CD14-positive monocyte (primary cell): ENCODE measurements around the gene VSTM4. TPM values are rescaled to one million over a fixed set of nuclear protein-coding genes. Genes with fewer than 3 reads are reported as not detected.

Source experiments
- DNase-seq, 3 donors: peaks; one replicate each; pipeline ENCODE4 v3.0.0-alpha.2; 2011 to 2022
- H2AFZ ChIP-seq: 2 replicates; pipeline ENCODE4 v1.6.0; 2012; ENCODE audit warnings: mild to moderate bottlenecking, low read depth, low read length, inconsistent platforms; ENCODE audit not compliant: insufficient read depth, poor library complexity, severe bottlenecking
- H3K27ac ChIP-seq, 2 donors: 1 replicate in 1 of 2; 2 replicates in 1 of 2; pipeline ENCODE4 v1.5.1; 2012 to 2013; ENCODE audit warnings: low read length in 2 of 2, control low read depth in 1 of 2, inconsistent platforms in 1 of 2, low read depth in 1 of 2, mild to moderate bottlenecking in 1 of 2
- H3K27me3 ChIP-seq, 2 donors: one replicate each; pipeline versions ENCODE4 v1.6.0 to v1.6.1; 2011 to 2013; ENCODE audit warnings: low read length in 2 of 2; ENCODE audit not compliant: control insufficient read depth in 2 of 2, insufficient read depth in 2 of 2
- H3K36me3 ChIP-seq, 2 donors: replicated peaks in 1 of 2; 1 replicate in 1 of 2; 2 replicates in 1 of 2; pipeline versions ENCODE4 v1.5.1 to v1.6.1; 2012 to 2013; ENCODE audit warnings: low read length in 2 of 2, control low read depth in 1 of 2, inconsistent platforms in 1 of 2, mild to moderate bottlenecking in 1 of 2; ENCODE audit not compliant: insufficient read depth in 2 of 2, control insufficient read depth in 1 of 2
- H3K4me1 ChIP-seq, 2 donors: 1 replicate in 1 of 2; 2 replicates in 1 of 2; pipeline versions ENCODE4 v1.5.1 to v1.6.1; 2012 to 2013; ENCODE audit warnings: low read length in 2 of 2, control low read depth in 1 of 2, inconsistent platforms in 1 of 2, mild to moderate bottlenecking in 1 of 2, moderate library complexity in 1 of 2; ENCODE audit not compliant: insufficient read depth in 2 of 2, control insufficient read depth in 1 of 2
- H3K4me2 ChIP-seq: replicated peaks from 2 replicates; pipeline ENCODE3; 2012; ENCODE audit warnings: low read length, moderate library complexity, mild to moderate bottlenecking; ENCODE audit not compliant: poor library complexity, severe bottlenecking; ENCODE audit errors: extremely low read depth
- H3K4me3 ChIP-seq, 3 experiments: fragments of 200-600 bp in 1 of 3; sonication (generic) in 1 of 3; replicated peaks in 1 of 3; 1 replicate in 2 of 3; 2 replicates in 1 of 3; pipeline ENCODE4 v1.5.1; 2011 to 2013; ENCODE audit warnings: low read length in 3 of 3, mild to moderate bottlenecking in 3 of 3, control low read depth in 2 of 3, low read depth in 2 of 3, inconsistent platforms in 1 of 3, moderate library complexity in 1 of 3
- H3K79me2 ChIP-seq: 2 replicates; pipeline ENCODE4 v1.6.0; 2012; ENCODE audit warnings: mild to moderate bottlenecking, control low read depth, inconsistent platforms, low read length, moderate library complexity; ENCODE audit not compliant: insufficient read depth
- H3K9ac ChIP-seq: 2 replicates; pipeline ENCODE4 v1.6.0; 2017; ENCODE audit warnings: low read length, mild to moderate bottlenecking; ENCODE audit not compliant: insufficient read depth, poor library complexity, severe bottlenecking
- H3K9me3 ChIP-seq, 2 donors: replicated peaks in 1 of 2; 1 replicate in 1 of 2; 2 replicates in 1 of 2; pipeline versions ENCODE4 v1.5.1 to v1.6.1; 2012 to 2013; ENCODE audit warnings: low read length in 2 of 2, control low read depth in 1 of 2; ENCODE audit not compliant: control insufficient read depth in 1 of 2, insufficient read depth in 1 of 2
- H4K20me1 ChIP-seq: 2 replicates; pipeline ENCODE4 v1.6.0; 2012; ENCODE audit warnings: mild to moderate bottlenecking, low read length, control low read depth, moderate library complexity; ENCODE audit not compliant: insufficient read depth
- H3K27ac Mint-ChIP-seq, 7 donors: one replicate each; pipeline ENCODE4 v1.8.0; 2020; ENCODE audit warnings: mild to moderate bottlenecking in 7 of 7, mixed read lengths in 7 of 7, moderate library complexity in 6 of 7, inconsistent platforms in 2 of 7
- H3K27me3 Mint-ChIP-seq, 3 donors: one replicate each; pipeline ENCODE4 v1.8.0; 2021 to 2022; ENCODE audit warnings: low read depth in 3 of 3, mild to moderate bottlenecking in 3 of 3, mixed read lengths in 3 of 3, moderate library complexity in 3 of 3, inconsistent platforms in 1 of 3
- H3K36me3 Mint-ChIP-seq, 2 donors: one replicate each; pipeline ENCODE4 v1.8.0; 2020; ENCODE audit warnings: mixed read lengths in 2 of 2, inconsistent platforms in 1 of 2, mild to moderate bottlenecking in 1 of 2
- H3K4me1 Mint-ChIP-seq: one replicate; pipeline ENCODE4 v1.8.0; 2020; ENCODE audit warnings: mild to moderate bottlenecking, mixed read lengths
- H3K4me3 Mint-ChIP-seq, 2 donors: one replicate each; pipeline ENCODE4 v1.8.0; 2020; ENCODE audit warnings: mild to moderate bottlenecking in 2 of 2, mixed read lengths in 2 of 2, moderate library complexity in 1 of 2
- H3K9me3 Mint-ChIP-seq, 7 donors: one replicate each; pipeline ENCODE4 v1.8.0; 2020 to 2022; ENCODE audit warnings: mixed read lengths in 7 of 7, mild to moderate bottlenecking in 6 of 7, moderate library complexity in 6 of 7, inconsistent platforms in 2 of 7
- WGBS: methylation state at CpG from one replicate; pipeline ENCODE4 v1.1.5; 2013; ENCODE audit warnings: missing lambda C conversion rate; ENCODE audit not compliant: insufficient coverage; 5-methylcytosine and 5-hydroxymethylcytosine counted together
- intact Hi-C, 2 donors: fragments of 100-400 bp; cut with micrococcal nuclease; formaldehyde crosslinking; loops; one replicate each; pipeline versions ENCODE4 v1.15.0 to v1.15.1; 2023
- polyA plus RNA-seq, 3 donors: library from polyadenylated mRNA; depleted of rRNA in 1 of 3; unstranded in 2 of 3; stranded (reverse) in 1 of 3; fragments of 300-500 nt in 2 of 3; fragments of >200 nt in 1 of 3; fragmentation: Illumina TruSeq in 2 of 3; gene quantifications; 1 replicate in 2 of 3; 2 replicates in 1 of 3; pipeline ENCODE4 v1.2.3, GENCODE V29; 2012 to 2021
- TF ChIP-seq, protein P1 (sequence below): fragments of 200-600 bp; IDR thresholded peaks from one replicate; pipeline ENCODE4 v1.8.0; 2022; ENCODE audit warnings: antibody characterized with exemption, mild to moderate bottlenecking

VSTM4 gene
- polyA plus RNA-seq, 3 donors: not detected

DNA sequence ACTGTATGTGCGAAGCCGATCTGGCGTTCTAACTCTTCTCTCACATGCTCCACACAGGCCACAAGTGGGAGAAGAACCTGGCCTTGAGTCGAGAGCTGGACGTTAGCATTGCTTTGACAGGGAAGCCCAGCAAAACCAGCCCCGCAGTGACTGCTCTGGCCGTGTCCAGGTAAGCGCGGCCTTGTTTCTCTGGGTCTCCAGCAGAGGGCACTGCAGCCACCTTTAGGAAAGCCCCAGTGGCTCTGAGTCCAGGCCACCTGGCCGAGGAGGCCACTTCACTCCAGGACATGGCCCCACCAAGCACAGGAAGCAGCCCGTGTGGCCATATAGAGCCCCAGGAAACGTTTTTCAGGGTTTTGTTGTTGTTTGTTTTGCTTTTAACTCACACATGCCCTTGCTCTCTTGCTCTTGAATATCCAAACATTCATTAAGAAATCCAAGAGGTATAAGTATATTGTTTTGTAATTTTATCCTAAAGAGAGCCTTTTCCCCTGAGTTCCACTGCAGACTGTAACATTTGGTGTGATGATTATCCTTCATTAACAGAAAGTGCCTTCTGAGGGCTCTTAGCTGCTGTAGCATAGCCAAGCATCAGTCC lies 133.9 kb downstream of the VSTM4 start:
- no peaks in the 10 kb centered on the region for H4K20me1 ChIP-seq
- Mint-ChIP-seq H3K36me3 (peaks cover 74 to 76% of the 10 kb centered on the region in 2 donors), H3K4me3 (no peak overlapping the region), H3K27ac (peak overlapping the region in 1 of 7 donors; percentile 48), H3K9me3 (no peaks in the 10 kb centered on the region), H3K4me1 (no peaks in the 10 kb centered on the region), H3K27me3 (no peaks in the 10 kb centered on the region)
- H3K27me3 ChIP-seq: no peaks in the 10 kb centered on the region
- H3K9me3 ChIP-seq: no peaks in the 10 kb centered on the region
- 72% methylated on average over 10 of the region's 12 CpGs for WGBS
- H3K79me2 ChIP-seq: no peaks in the 10 kb centered on the region
- DNase-seq: peak; percentile 10 to 24 (median 23)
- H2AFZ ChIP-seq: no peak overlapping the region
- intact Hi-C loops: loop anchor here in 1 of 2 donors (5.0 to 10.0 kb wide), 2 partner anchors 433 to 536 kb away; no protein-coding TSS in a partner anchor
- H3K36me3 ChIP-seq: peaks cover 73 to 87% of the 10 kb centered on the region in 2 donors
- no peak overlapping the region for H3K27ac ChIP-seq
- no peaks in the 10 kb centered on the region for H3K4me1 ChIP-seq
- H3K9ac ChIP-seq: no peak overlapping the region
- H3K4me2 ChIP-seq: no peak overlapping the region
- no peak overlapping the region for H3K4me3 ChIP-seq
- TF ChIP-seq, protein P1, sequence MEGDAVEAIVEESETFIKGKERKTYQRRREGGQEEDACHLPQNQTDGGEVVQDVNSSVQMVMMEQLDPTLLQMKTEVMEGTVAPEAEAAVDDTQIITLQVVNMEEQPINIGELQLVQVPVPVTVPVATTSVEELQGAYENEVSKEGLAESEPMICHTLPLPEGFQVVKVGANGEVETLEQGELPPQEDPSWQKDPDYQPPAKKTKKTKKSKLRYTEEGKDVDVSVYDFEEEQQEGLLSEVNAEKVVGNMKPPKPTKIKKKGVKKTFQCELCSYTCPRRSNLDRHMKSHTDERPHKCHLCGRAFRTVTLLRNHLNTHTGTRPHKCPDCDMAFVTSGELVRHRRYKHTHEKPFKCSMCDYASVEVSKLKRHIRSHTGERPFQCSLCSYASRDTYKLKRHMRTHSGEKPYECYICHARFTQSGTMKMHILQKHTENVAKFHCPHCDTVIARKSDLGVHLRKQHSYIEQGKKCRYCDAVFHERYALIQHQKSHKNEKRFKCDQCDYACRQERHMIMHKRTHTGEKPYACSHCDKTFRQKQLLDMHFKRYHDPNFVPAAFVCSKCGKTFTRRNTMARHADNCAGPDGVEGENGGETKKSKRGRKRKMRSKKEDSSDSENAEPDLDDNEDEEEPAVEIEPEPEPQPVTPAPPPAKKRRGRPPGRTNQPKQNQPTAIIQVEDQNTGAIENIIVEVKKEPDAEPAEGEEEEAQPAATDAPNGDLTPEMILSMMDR: peak; percentile 85

DNA sequence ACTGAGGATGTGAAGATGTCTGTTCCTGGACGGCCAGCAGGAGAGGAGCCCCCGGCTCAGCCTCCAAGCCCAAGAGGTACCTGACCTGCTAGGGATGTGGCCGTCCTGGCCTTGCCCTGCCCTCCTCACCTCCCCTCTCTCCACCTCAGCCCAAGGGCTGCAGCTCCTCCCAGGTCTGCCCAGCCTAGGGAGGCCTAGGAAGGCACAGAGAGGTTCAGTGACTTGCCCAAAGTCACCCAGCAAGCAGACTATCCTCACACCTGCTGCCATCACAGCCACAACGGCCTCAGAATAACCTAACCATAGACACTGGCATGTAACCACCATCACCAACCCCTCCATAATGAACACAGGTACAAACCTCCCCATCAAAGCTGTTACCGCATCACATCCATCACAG lies 137.0 kb downstream of the VSTM4 start:
- Mint-ChIP-seq H3K4me1 (no peaks in the 10 kb centered on the region), H3K4me3 (no peak overlapping the region), H3K27ac (no peak overlapping the region), H3K27me3 (no peaks in the 10 kb centered on the region), H3K36me3 (peaks cover 86 to 89% of the 10 kb centered on the region in 2 donors), H3K9me3 (no peaks in the 10 kb centered on the region)
- peaks cover 82 to 100% of the 10 kb centered on the region in 2 donors for H3K36me3 ChIP-seq
- H3K9me3 ChIP-seq: no peaks in the 10 kb centered on the region
- no peaks in the 10 kb centered on the region for H4K20me1 ChIP-seq
- H3K27ac ChIP-seq: no peak overlapping the region
- no peak overlapping the region for H3K4me2 ChIP-seq
- H3K4me3 ChIP-seq: no peak overlapping the region
- no peak overlapping the region for H2AFZ ChIP-seq
- H3K9ac ChIP-seq: no peak overlapping the region
- DNase-seq: no peak
- TF ChIP-seq, protein P1: no peak
- H3K4me1 ChIP-seq: no peaks in the 10 kb centered on the region
- 98% methylated on average over 4 of the region's 5 CpGs for WGBS
- H3K27me3 ChIP-seq: no peaks in the 10 kb centered on the region
- H3K79me2 ChIP-seq: no peaks in the 10 kb centered on the region
- intact Hi-C loops: loop anchor here in 1 of 2 donors (5.0 kb wide), 1 partner anchor 539 kb away; no protein-coding TSS in a partner anchor
